K562 (cell line): Measurements from ENCODE around the gene C1orf174. TPM values are rescaled to one million over a fixed set of nuclear protein-coding genes. Genes with fewer than 3 reads are reported as not detected.

Experiments used
- ASH1L ChIP-seq: fragments of 450-650 bp; IDR thresholded peaks from 2 replicates; pipeline ENCODE4 v1.6.1; 2018; ENCODE audit warnings: borderline replicate concordance, mild to moderate bottlenecking, low read depth; ENCODE audit not compliant: partially characterized antibody
- CC2D1A ChIP-seq: fragments of 450-650 bp; IDR thresholded peaks from 2 replicates; pipeline ENCODE4 v1.6.1; 2017; ENCODE audit warnings: mild to moderate bottlenecking
- E2F6 ChIP-seq, 2 experiments: IDR thresholded peaks; 2 replicates each; pipeline ENCODE4 v1.6.1; 2011; ENCODE audit warnings: borderline replicate concordance in 1 of 2, control low read depth in 1 of 2, low read depth in 1 of 2, low read length in 1 of 2, mild to moderate bottlenecking in 1 of 2, mixed read lengths in 1 of 2, moderate library complexity in 1 of 2; ENCODE audit not compliant: insufficient read depth in 1 of 2, insufficient read length in 1 of 2, poor library complexity in 1 of 2, severe bottlenecking in 1 of 2; ENCODE audit errors: extremely low read depth in 1 of 2
- ELF4 ChIP-seq: fragments of 450-650 bp; formaldehyde crosslinking; IDR thresholded peaks from 2 replicates; pipeline ENCODE4 v1.4.0; 2022; ENCODE audit warnings: missing genetic modification characterization
- HMG20A ChIP-seq: fragments of 450-650 bp; formaldehyde crosslinking; conservative IDR thresholded peaks from 2 replicates; pipeline ENCODE4 v1.4.0; 2020; ENCODE audit warnings: mild to moderate bottlenecking, mixed read lengths
- MTA3 ChIP-seq: fragments of 450-650 bp; formaldehyde crosslinking; IDR thresholded peaks from 2 replicates; pipeline ENCODE4 v1.6.1; 2017; ENCODE audit warnings: mild to moderate bottlenecking, borderline replicate concordance
- NEUROD1 ChIP-seq: fragments of 150-350 bp; IDR thresholded peaks from 2 replicates; pipeline ENCODE4 v1.6.1; 2014; ENCODE audit warnings: borderline replicate concordance, low read length, low read depth; ENCODE audit not compliant: partially characterized antibody
- NFYB ChIP-seq: IDR thresholded peaks from 2 replicates; pipeline ENCODE4 v1.6.1; 2011; ENCODE audit warnings: mild to moderate bottlenecking, moderate library complexity; ENCODE audit not compliant: insufficient read length; ENCODE audit errors: extremely low read depth
- PYGO2 ChIP-seq: fragments of 450-650 bp; IDR thresholded peaks from 2 replicates; pipeline ENCODE4 v1.6.1; 2016; ENCODE audit warnings: mild to moderate bottlenecking, missing genetic modification characterization, moderate library complexity, missing compliant biosample characterization
- RUNX1 ChIP-seq: sonication (generic); IDR thresholded peaks from 2 replicates; pipeline ENCODE4 v1.6.1; 2016; ENCODE audit warnings: antibody characterized with exemption, low read depth
- SMARCA5 ChIP-seq: fragments of 450-650 bp; IDR thresholded peaks from 2 replicates; pipeline ENCODE4 v1.6.1; 2016
- SMC3 ChIP-seq: conservative IDR thresholded peaks from 2 replicates; pipeline ENCODE4 v1.6.1; 2011; ENCODE audit warnings: low read depth, low read length, improper control_type of control experiment; ENCODE audit not compliant: insufficient read depth
- ZBTB43 ChIP-seq: sonication (generic); formaldehyde crosslinking; IDR thresholded peaks from 2 replicates; pipeline ENCODE4 v1.8.0; 2023; ENCODE audit warnings: mild to moderate bottlenecking, missing genetic modification reagents
- ZKSCAN1 ChIP-seq: fragments of 150-350 bp; IDR thresholded peaks from 2 replicates; pipeline ENCODE4 v1.6.1; 2016; ENCODE audit warnings: low read depth, low read length
- ZNF449 ChIP-seq: fragments of 250-450 bp; sonication (Bioruptor Pico); IDR thresholded peaks from 2 replicates; pipeline ENCODE4 v1.8.0; 2022; ENCODE audit warnings: moderate library complexity, mild to moderate bottlenecking, inconsistent platforms
- polyA plus RNA-seq, 8 experiments: library from polyadenylated mRNA; depleted of rRNA in 4 of 8; stranded (reverse) in 5 of 8; unstranded in 3 of 8; fragments of >200 nt; fragmentation: Nextera tagmentation in 2 of 8; fragmentation: Illumina TruSeq in 1 of 8; extraction: Ambion mirVana in 2 of 8; extraction: Trizol in 1 of 8; gene quantifications; 2 replicates each; pipeline versions ENCODE4 v1.2.1 to v1.2.3, GENCODE V29; 2011 to 2014; ENCODE audit warnings: inconsistent platforms in 1 of 8, missing spikeins in 1 of 8
- total RNA-seq, 7 experiments: library from RNA; depleted of rRNA in 6 of 7; stranded (reverse); fragments of >200 nt in 6 of 7; fragmentation: Illumina TruSeq in 2 of 7; extraction: Trizol in 2 of 7; gene quantifications; 2 replicates each; pipeline versions ENCODE4 v1.2.1 to v1.2.3, GENCODE V29; 2011 to 2021; ENCODE audit warnings: low replicate concordance in 1 of 7
- TF ChIP-seq, protein P1 (sequence below): fragments of 450-650 bp; IDR thresholded peaks from one replicate; pipeline ENCODE4 v1.6.1; 2018; ENCODE audit warnings: mild to moderate bottlenecking, moderate library complexity; ENCODE audit not compliant: partially characterized antibody
- TF ChIP-seq, protein P2 (sequence below): sonication (generic); formaldehyde crosslinking; IDR thresholded peaks from 2 replicates; pipeline ENCODE4 v1.8.1; 2022; ENCODE audit warnings: missing genetic modification reagents
- TF ChIP-seq, protein P3 (sequence below): fragments of 450-650 bp; IDR thresholded peaks from 2 replicates; pipeline ENCODE4 v1.6.1; 2016

C1orf174 gene
- total and polyA plus RNA-seq, 9 of the 15 experiments (the other 6 are each of a cell fraction or from before 2014, with no cell fraction given) = 38.5 to 64.9 (median 45.4) TPM

DNA sequence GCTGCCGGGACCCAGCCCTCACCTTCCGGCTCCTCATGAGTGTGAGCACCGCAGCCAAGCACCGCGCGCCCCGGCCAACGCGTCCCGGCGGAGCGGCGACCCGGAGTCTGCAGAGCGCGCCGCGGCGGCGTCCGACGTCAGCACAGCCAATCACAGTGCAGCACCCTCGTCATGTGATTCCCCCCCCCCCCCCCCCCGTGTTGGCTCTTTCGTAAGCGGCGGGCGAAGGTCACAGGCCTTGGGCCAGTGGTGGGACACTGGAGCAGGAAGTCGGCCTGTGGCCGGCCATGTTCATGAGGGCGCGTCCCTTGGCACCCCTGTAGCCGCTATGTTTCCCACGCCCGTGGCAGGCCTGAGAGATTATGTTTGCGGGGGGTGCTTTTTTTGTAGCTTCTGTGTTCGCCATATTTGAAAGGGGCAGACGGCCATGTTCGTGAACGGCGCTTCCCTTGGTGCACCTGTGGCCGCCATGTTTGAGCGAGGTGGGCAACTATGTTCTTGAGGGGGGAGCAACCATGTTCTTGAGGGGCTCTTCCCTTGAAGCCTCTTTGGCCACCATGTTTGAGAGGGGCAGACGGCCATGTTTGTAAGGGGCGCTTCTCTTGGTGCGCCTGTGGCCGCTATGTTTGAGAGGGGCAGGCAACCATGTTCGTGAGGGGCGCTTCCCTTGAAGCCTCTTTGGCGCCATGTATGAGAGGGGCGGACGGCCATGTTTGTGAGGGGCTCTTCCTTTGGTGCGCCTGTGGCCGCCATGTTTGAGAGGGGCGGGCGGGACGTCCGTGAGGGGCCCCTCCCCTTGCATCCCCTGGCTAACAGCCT is at the start of gene C1orf174 (continued):
- TF ChIP-seq ZNF449 = peak; percentile 24; the same call in 1 of the 2 replicates
- no peak for TF ChIP-seq CC2D1A
- TF ChIP-seq ASH1L = peak; percentile 60
- no peak for TF ChIP-seq ZBTB43 (CRISPR knock-in tag)
- TF ChIP-seq NFYB = peak; percentile 21
- TF ChIP-seq HMG20A (CRISPR knock-in tag) = no peak
- no peak for TF ChIP-seq NEUROD1
- TF ChIP-seq, protein P1, sequence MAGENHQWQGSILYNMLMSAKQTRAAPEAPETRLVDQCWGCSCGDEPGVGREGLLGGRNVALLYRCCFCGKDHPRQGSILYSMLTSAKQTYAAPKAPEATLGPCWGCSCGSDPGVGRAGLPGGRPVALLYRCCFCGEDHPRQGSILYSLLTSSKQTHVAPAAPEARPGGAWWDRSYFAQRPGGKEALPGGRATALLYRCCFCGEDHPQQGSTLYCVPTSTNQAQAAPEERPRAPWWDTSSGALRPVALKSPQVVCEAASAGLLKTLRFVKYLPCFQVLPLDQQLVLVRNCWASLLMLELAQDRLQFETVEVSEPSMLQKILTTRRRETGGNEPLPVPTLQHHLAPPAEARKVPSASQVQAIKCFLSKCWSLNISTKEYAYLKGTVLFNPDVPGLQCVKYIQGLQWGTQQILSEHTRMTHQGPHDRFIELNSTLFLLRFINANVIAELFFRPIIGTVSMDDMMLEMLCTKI = no peak
- no peak for TF ChIP-seq ELF4
- no peak for TF ChIP-seq SMC3
- peak; percentile 32; the same call in 1 of the 2 replicates for TF ChIP-seq ZKSCAN1
- peak; percentile 41 to 82 for TF ChIP-seq E2F6 (IDR thresholded peaks at IDR 0.05; ENCODE audit: borderline replicate concordance in 1 of 2, extremely low read depth in 1 of 2, insufficient read depth in 1 of 2, insufficient read length in 1 of 2, low read depth in 1 of 2, low read length in 1 of 2, poor library complexity in 1 of 2, severe bottlenecking in 1 of 2)
- TF ChIP-seq, protein P2, sequence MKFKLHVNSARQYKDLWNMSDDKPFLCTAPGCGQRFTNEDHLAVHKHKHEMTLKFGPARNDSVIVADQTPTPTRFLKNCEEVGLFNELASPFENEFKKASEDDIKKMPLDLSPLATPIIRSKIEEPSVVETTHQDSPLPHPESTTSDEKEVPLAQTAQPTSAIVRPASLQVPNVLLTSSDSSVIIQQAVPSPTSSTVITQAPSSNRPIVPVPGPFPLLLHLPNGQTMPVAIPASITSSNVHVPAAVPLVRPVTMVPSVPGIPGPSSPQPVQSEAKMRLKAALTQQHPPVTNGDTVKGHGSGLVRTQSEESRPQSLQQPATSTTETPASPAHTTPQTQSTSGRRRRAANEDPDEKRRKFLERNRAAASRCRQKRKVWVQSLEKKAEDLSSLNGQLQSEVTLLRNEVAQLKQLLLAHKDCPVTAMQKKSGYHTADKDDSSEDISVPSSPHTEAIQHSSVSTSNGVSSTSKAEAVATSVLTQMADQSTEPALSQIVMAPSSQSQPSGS = no peak
- peak; percentile 59; the same call in 1 of the 2 replicates for TF ChIP-seq PYGO2 (tag)
- no peak for TF ChIP-seq RUNX1
- no peak for TF ChIP-seq SMARCA5
- 0 out of 2 replicates have a peak, but pooled peaks have one; percentile 11 for TF ChIP-seq MTA3
- TF ChIP-seq, protein P3, sequence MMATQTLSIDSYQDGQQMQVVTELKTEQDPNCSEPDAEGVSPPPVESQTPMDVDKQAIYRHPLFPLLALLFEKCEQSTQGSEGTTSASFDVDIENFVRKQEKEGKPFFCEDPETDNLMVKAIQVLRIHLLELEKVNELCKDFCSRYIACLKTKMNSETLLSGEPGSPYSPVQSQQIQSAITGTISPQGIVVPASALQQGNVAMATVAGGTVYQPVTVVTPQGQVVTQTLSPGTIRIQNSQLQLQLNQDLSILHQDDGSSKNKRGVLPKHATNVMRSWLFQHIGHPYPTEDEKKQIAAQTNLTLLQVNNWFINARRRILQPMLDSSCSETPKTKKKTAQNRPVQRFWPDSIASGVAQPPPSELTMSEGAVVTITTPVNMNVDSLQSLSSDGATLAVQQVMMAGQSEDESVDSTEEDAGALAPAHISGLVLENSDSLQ = 0 out of 2 replicates have a peak, but pooled peaks have one; percentile 3
